Caki2 (cell line): ENCODE results near the gene AQP1. TPM values are rescaled to one million over a fixed set of nuclear protein-coding genes. Genes with fewer than 3 reads are reported as not detected.

Experiments
- DNase-seq: peaks from one replicate; pipeline ENCODE4 v3.0.0-alpha.2; 2015; ENCODE audit warnings: low read depth
- in situ Hi-C: cut with HindIII; loops from 2 replicates; pipeline ENCODE4 v1.10.0; 2016; ENCODE audit warnings: low sequenced_read_pairs, low pct_unique_long_range_greater_than_20kb, mixed read lengths
- total RNA-seq: library from RNA; depleted of rRNA; stranded (reverse); fragments of >200 nt; shearing (Covaris generic); gene quantifications from 2 replicates; pipeline ENCODE4 v1.2.3, GENCODE V29; 2014; ENCODE audit warnings: low replicate concordance

Gene AQP1
- total RNA-seq, 1 experiment from 2014 or later: not detected

- in situ Hi-C loops: no loop called here
Measured at GRCh38 chr7:30901856-30902255, 9.8 kb upstream of the AQP1 start.

GRCh38 chr7:30902466-30902865 is 9.2 kb upstream of the AQP1 start:
- no peak for DNase-seq
- in situ Hi-C loops: no loop called here

More at GRCh38 chr7:30901856-30902255, 9.8 kb upstream of the AQP1 start:
- DNase-seq: no peak

- in situ Hi-C loops: no loop called here
- DNase-seq: no peak
Measured at GRCh38 chr7:30903146-30903545, 8.5 kb upstream of the AQP1 start.

GRCh38 chr7:30904561-30904960 is 7.1 kb upstream of the AQP1 start:
- no peak for DNase-seq
- in situ Hi-C loops: no loop called here

- in situ Hi-C loops: no loop called here
- DNase-seq: no peak
Measured at GRCh38 chr7:30905078-30906012, 6.3 kb upstream of the AQP1 start.

GRCh38 chr7:30906014-30906413 is 5.6 kb upstream of the AQP1 start:
- DNase-seq: no peak
- in situ Hi-C loops: no loop called here

- in situ Hi-C loops: no loop called here
- no peak for DNase-seq
Measured at GRCh38 chr7:30906515-30907240, 5.0 kb upstream of the AQP1 start.

GRCh38 chr7:30907527-30908267 is 4.0 kb upstream of the AQP1 start:
- DNase-seq: no peak
- in situ Hi-C loops: no loop called here

- DNase-seq: no peak
- in situ Hi-C loops: no loop called here
Measured at GRCh38 chr7:30908681-30909080, 3.0 kb upstream of the AQP1 start.

- no peak for DNase-seq
- in situ Hi-C loops: no loop called here
Measured at GRCh38 chr7:30909431-30909830, 2.2 kb upstream of the AQP1 start.

- DNase-seq: no peak
- in situ Hi-C loops: no loop called here
Measured at GRCh38 chr7:30910411-30911073, 1.1 kb upstream of the AQP1 start.

- in situ Hi-C loops: no loop called here
- DNase-seq: no peak
Measured at GRCh38 chr7:30911133-30911532, 520 bp upstream of the AQP1 start.

GRCh38 chr7:30912021-30912730 is 523 bp downstream of the AQP1 start:
- DNase-seq: no peak
- in situ Hi-C loops: no loop called here

GRCh38 chr7:30912731-30912985 is 1.0 kb downstream of the AQP1 start:
- in situ Hi-C loops: no loop called here

GRCh38 chr7:30912986-30913811 is 1.5 kb downstream of the AQP1 start:
- in situ Hi-C loops: no loop called here
- no peak for DNase-seq

More at GRCh38 chr7:30912731-30912985, 1.0 kb downstream of the AQP1 start:
- no peak for DNase-seq

- in situ Hi-C loops: no loop called here
- DNase-seq: no peak
Measured at GRCh38 chr7:30913821-30914515, 2.3 kb downstream of the AQP1 start.

GRCh38 chr7:30914596-30914995 is 2.9 kb downstream of the AQP1 start:
- DNase-seq: peak; percentile 38
- in situ Hi-C loops: no loop called here
